Germinal center (tissue), 1 donor: ENCODE results near the gene TSPOAP1.

Experiments
- DNase-seq: peaks from one replicate; pipeline ENCODE4 v3.0.0; 2012; ENCODE audit warnings: mixed read lengths, low spot score

TSPOAP1 gene

DNA sequence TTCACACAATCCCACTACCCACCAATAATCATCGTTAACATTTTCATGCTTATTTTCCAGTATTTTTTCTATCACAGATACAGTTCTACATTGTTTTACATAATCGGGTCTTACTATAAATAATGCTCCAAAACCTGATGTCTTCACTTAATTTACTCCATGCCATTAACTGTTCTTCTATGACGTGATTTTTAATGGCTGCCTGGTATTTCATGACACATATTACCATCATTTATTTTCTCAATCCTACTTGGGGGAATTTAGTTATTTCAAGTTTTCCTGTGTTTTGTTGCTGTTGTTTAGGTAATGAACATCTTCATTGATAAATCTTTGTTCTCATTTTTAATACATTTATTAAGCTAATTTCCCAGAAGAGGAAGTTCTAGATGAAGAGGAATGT is 75.5 kb downstream of the TSPOAP1 start:
- no peak for DNase-seq

DNA sequence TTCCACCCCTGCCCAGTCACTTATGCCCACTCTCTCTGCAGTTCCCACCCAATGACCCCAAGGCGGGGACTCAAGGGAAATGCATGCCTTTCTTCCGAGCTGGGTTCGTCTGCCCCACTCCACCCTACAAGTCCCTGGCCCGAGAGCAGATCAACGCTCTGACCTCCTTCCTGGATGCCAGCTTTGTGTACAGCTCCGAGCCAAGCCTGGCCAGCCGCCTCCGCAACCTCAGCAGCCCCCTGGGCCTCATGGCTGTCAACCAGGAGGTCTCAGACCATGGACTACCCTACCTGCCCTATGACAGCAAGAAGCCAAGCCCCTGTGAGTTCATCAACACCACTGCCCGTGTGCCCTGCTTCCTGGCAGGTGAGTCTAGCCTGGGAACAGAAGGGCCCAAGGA is 76.5 kb downstream of the TSPOAP1 start:
- no peak for DNase-seq
